Fibroblast of pulmonary artery (primary cell): ENCODE data around the gene LRRC26.

Experiments
- DNase-seq: peaks from one replicate; pipeline ENCODE4 v3.0.0-alpha.2; 2010; ENCODE audit warnings: low read depth
- H3K4me3 ChIP-seq: replicated peaks from 2 replicates; pipeline ENCODE4 v1.5.1; 2011; ENCODE audit warnings: low read depth, mild to moderate bottlenecking, control low read depth, low read length, moderate library complexity
- CTCF ChIP-seq: IDR thresholded peaks from 2 replicates; pipeline ENCODE4 v1.5.1; 2011; ENCODE audit warnings: mild to moderate bottlenecking, control low read depth, low read length, inconsistent platforms; ENCODE audit errors: missing control alignments

The LRRC26 gene

GRCh38 chr9:137198051-137198901 is 28.4 kb upstream of the LRRC26 start:
- no peak for DNase-seq
- no peak overlapping the region for H3K4me3 ChIP-seq
- TF ChIP-seq CTCF: no peak

- no peak overlapping the region for H3K4me3 ChIP-seq
- DNase-seq: no peak
- no peak for TF ChIP-seq CTCF
These were observed 25.8 kb upstream of the LRRC26 start for GRCh38 chr9:137195525-137196220.

GRCh38 chr9:137194909-137195308 is 25.1 kb upstream of the LRRC26 start:
- no peak for DNase-seq
- H3K4me3 ChIP-seq: no peak overlapping the region

GRCh38 chr9:137194388-137194787 is 24.5 kb upstream of the LRRC26 start:
- DNase-seq: no peak
- H3K4me3 ChIP-seq: no peak overlapping the region
- TF ChIP-seq CTCF: no peak

More at GRCh38 chr9:137194909-137195308, 25.1 kb upstream of the LRRC26 start:
- no peak for TF ChIP-seq CTCF

- no peak for TF ChIP-seq CTCF
These were observed 23.9 kb upstream of the LRRC26 start for GRCh38 chr9:137193771-137194170.

GRCh38 chr9:137192859-137193258 is 23.0 kb upstream of the LRRC26 start:
- H3K4me3 ChIP-seq: no peak overlapping the region

More at GRCh38 chr9:137193771-137194170, 23.9 kb upstream of the LRRC26 start:
- DNase-seq: no peak
- H3K4me3 ChIP-seq: no peak overlapping the region

More at GRCh38 chr9:137192859-137193258, 23.0 kb upstream of the LRRC26 start:
- DNase-seq: no peak
- TF ChIP-seq CTCF: no peak
